ENCODE results near the gene BDNF.
"Not testable (repeated sequence)": the region's sequence is repeated elsewhere in the genome, so short reads cannot be mapped to it uniquely, and the experiment has no call there.

BDNF gene

GRCh38 chr11:27665508-27666101, 34.6 kb downstream of the BDNF start:
- DNase-seq, result not testable (repeated sequence)

DNA sequence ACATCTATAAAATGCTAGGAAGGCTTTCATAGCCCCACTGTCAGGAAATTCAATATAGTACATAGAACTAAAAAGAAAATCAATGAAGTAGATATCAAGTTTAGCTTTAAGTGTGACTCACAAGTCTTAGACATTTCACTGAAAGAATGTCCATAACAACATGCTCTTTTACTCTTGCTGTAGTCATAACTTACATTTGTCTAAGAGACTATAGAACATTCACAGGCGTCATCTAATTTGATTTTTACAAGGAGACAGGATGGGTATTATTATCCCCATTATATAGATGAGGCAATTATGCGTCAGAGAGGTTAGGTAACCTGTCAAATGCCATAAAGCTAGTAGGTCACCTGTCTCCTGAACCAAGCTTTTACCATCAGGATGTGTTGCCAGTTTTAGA, 36.9 kb downstream of the BDNF start:
- no peak for DNase-seq

DNA sequence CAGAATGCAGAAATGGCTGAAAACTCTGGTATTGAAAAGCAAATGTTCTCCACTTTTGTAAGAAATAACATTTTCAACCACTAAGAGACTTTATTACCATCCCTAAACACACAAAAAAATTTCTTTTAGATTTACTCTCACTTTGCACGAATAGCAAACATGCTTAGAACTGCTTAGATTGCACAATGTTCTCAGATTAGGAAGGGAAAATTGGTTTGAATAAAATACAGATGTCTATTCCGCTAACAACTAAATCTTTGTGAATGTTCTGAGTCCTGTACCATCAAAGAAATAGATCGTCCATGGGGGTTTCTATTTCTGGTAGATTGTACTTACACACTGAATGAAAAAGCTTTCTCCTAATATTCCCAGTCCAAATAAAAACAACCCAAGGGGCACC, 40.1 kb downstream of the BDNF start:
- no peak for DNase-seq

- DNase-seq, result no peak
Measured at GRCh38 chr11:27658535-27659236, 41.6 kb downstream of the BDNF start.

DNA sequence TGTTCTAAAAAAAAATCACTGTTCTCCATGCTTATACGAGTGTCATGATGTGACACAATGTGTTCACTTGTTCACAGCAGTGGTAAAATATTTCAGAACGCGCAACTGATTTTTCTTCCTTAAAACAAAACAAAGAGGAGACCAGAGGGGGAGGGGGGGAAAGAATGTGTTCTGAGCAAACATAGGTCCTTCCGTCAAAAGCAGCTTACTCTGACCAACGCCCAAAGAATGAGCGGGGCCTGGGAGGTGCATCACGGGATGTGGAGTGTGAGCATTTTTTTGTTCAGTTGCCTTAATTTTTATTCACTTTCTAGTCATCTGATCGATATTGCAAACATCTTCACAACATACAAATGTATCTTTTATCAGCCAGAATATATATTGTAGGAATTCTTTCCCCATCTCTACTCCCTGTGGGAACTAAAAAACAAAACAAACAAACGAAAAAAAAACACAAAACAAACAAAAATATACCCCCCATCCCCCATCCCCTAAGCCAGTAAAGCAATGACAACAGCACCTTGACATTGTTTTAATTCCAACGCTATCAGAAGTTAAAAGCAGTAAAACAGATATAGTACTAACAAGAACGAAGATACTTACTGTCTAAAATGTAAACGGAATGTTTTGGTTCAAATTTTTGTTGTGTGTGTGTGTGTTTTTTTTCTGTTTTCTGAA, 43.3 kb downstream of the BDNF start:
- no peak for DNase-seq

DNA sequence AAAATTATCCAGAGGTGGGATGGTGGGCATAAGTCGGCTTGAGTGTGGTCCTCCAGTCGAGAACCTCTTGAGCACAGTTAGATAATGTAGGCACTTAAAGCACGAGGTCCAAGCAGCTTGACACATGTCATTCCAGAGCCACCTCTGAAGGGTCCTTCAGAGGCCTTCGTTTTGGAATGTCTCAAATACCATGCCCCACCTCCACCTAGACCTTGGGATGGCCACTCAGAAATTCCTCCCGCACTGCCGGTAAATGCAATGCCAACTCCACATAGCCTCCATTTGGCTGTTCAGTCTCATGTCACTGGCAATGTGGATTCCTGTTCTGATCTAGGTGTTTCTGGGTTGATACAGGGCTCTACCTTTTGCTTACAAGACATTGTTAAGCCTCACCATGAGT, 43.9 kb downstream of the BDNF start:
- DNase-seq, result no peak

- no peak for DNase-seq
Measured at GRCh38 chr11:27653990-27654758, 46.1 kb downstream of the BDNF start.

DNA sequence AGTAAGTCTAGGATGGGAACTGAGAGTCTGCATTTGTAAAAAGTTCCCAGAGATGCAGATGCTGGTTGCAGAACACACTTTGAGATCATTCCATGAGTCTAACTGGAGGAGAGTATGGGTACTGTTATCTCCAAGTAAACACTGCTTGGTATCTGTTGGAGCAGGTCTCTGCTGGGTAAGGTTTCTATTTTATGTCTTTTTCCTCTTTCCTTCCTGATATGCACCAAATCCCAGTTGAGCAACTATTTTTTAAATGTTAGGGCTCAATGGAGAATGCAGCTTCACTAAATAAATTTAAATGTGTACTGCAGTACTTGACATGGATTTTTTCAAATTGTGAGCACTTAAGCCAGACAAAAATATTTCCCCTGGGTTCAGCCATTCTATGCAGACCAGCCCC, 48.5 kb downstream of the BDNF start:
- no peak for DNase-seq

DNA sequence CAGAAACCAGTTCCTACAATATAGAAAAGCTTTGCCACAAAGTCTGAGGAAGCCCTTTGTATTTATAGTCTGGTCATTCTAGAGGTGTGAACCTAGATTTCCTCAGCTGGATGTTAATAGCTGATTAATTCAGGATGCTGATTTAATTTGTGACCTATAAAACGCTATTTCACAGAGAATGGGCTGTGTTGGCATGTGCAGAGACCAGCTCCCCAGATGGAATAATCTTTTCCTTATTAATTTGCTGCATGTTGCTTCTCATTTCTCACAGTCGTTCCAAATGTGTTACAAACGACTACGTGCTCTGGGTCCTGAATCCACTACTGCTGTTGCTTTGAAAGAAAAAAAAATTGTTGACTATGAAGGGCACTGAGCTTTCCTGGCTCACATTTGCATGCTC, 49.3 kb downstream of the BDNF start:
- DNase-seq, result no peak

GRCh38 chr11:27649800-27650199, 50.5 kb downstream of the BDNF start:
- DNase-seq, result no peak

- DNase-seq, result no peak
Measured at GRCh38 chr11:27648840-27649239, 51.4 kb downstream of the BDNF start.

- no peak for DNase-seq
Measured at GRCh38 chr11:27646051-27646818, 54.0 kb downstream of the BDNF start.

DNA sequence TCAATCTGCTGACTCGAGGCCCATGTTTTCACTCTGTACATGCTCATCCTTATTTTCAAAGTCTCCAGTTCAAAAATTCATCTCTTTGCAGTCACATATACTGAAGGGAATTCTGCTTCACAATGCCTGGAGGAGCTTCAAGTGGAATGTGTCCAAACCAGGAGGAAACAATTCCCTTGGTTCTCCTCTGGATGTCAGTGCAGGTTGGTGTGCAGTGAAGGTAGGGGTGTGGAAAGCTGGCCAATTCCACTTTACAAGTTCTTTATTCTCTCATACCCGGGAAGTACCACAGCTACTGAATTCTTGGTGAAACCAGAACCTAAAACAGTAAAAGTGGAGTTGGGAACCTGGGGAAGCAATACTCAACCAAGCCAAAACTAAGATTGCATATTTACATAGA, 57.3 kb downstream of the BDNF start:
- DNase-seq, result no peak

- no peak for DNase-seq
Measured at GRCh38 chr11:27640954-27641353, 59.3 kb downstream of the BDNF start.

DNA sequence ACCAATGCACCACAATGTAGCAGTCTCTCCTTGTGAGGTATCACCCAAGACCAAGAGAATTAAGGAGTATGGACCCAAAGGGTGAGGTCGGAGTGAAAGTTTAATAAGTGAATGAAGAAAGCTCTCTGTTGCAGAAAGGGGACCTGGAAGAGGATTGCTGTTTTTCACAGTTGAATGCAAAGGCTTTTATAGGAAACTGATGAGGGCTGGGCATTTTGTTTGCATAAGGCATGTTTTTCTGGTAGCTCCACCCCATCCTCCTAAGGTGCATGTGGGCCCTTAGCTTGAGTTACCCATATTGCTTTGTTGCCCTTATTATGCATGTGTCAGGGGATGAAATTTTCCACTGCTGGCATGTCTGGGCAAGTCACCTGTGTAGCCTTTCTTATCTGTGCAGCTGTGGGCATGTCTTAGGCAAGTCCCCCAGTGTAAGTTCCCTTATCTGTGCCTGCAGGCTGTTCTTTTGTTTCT, 64.7 kb downstream of the BDNF start:
- no peak for DNase-seq

GRCh38 chr11:27634776-27635175, 65.5 kb downstream of the BDNF start:
- not testable (repeated sequence) for DNase-seq

GRCh38 chr11:27634282-27634681, 66.0 kb downstream of the BDNF start:
- not testable (repeated sequence) for DNase-seq

- DNase-seq, result not testable (repeated sequence)
Measured at GRCh38 chr11:27629023-27629422, 71.2 kb downstream of the BDNF start.

DNA sequence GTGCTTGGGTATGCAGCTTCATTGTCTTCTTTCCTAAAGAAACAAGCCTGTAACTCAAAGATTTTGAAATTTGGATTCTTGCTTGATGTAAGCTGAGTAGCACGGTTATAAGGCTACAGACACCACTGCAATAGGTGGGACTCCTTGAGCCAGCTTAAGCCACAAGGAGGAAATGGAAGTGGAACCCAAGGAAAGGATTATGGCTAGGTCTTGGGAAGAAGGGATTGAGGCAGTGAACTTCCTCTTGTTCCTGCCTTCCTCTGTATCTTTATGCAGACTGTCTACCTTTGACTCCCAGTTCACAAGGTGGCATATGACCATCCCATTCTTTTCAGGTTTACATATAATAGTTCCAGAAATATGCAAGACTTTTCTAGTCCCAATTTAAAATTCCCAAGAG, 72.3 kb downstream of the BDNF start:
- no peak for DNase-seq

DNA sequence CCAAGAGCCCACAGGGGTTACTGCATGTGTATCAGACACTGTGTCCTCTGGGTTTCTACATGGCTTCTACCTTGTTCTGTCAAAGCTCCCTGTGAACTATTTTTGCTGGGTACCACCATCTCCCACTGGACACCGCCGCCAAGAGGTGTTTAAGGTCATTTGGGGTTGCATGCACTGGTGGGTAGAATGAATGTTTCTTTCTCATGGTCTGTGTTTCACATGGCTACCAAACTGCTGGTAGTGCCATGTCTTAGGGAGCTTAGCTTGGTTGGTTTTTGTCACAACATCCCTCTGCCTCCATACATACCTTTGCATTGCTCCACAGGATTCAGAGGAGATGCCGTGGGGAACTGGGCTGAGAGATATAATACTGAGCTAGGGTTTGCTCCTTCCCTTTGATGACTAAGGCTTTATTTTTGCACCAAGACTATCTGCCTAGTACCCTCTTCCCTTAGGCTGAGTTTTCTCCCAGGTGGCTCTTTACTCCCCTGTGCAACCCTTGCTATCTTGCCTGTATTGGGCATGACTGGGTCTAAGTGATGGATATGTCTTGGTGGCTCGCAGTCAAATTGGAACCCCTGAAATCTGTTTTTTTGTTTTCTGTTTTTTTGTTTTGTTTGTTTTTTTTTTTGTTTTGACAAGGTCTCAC, 73.2 kb downstream of the BDNF start:
- no peak for DNase-seq

GRCh38 chr11:27626269-27626937, 73.9 kb downstream of the BDNF start:
- no peak for DNase-seq
